GM21737 (cell line): ENCODE results near the gene PPP1R12A.
A peak's percentile ranks its signal among the peaks of the same experiment; 100 is the strongest.
"Not testable (repeated sequence)": the region's sequence is repeated elsewhere in the genome, so short reads cannot be mapped to it uniquely, and the experiment has no call there.

Experiments
- ATAC-seq: cut with Tn5 transposase; IDR thresholded peaks from one replicate; pipeline ENCODE4 v1.9.1; 2021; ENCODE audit warnings: mild to moderate bottlenecking, moderate library complexity; ENCODE audit not compliant: unreplicated experiment

Gene PPP1R12A

DNA sequence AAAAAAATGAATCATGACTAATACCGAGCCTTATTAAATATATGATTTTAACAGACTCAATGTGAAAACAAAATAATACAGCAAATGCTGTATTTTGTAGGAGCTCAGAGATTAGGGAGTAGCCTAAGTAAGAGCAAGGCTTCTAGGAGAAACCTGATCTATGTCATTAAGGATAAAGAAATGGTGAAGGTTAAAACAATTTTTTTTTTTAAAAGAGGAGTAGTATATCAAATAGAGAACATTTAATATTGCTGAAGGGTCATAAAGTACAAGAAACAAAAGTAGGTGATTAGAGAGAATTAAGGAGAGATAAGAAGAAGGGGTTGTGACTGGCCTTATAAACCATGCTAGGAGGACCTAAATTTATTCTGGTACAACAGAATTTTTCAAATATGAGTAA is 39.1 kb downstream of the PPP1R12A start:
- ATAC-seq: no peak

DNA sequence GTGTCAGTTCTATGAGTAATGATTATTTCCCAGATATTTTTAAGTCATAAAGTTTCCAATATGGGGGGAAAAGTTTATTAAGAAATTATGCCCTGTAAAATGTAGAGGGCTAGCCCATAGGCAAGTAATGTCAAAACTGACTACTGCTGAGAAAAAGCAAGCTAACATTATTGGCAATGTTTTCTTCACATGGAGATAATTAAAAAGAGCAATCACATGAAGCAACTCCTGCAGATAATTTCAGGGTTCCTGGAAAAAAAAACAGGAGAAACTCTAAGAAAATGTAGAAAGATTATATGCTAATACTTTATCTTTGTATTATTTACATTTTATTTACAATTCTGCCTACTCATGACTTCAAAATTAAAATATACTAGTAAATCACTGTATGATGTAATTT is 39.8 kb downstream of the PPP1R12A start:
- no peak for ATAC-seq

DNA sequence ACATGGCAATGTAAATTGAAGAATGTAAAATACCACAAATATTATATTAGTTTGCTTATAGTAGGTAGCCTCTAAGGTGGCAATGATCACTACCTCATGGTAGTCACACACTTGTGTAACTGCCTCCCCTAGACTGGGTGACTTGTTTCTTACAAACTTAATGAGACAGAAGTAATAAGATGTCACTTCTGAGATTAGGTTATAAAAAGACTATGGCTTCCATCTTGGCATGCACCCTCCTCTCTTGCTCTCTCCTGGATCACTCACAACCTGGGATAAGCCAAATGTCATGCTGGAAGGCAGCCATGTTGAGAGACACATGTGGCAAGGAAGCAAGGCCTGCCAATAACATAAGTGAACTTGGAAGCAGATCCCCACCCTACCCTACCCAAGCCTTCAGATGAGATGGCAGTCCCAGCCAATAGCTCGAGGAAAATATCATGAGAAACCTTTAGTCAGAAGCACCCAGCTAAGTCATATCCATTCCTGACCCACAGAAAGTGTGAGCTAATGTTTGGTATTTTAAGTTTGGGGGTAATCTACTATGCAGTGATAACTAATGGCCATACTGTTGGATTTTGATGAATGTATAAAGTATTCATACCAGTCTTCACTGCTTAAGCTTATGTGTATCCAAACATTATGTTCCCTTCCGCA is 43.3 kb downstream of the PPP1R12A start:
- ATAC-seq: no peak

DNA sequence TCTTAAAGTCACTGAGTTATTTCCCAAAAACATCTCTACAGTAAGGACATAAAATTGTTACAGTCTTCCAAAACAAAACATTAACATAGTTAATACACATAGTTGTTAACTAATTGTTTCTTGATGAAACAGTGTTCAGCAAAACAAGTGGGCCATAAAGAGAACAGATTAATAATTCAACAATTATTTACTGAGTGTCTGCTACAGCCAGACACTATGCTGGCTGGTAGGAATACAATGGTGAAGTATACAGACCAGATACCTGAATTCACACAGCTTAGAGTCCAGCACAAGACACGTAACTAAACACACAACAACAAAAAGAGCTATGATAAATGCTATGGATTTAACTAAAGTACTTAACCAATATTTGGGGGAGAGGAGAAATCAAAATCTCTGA is 47.0 kb downstream of the PPP1R12A start:
- ATAC-seq: no peak

DNA sequence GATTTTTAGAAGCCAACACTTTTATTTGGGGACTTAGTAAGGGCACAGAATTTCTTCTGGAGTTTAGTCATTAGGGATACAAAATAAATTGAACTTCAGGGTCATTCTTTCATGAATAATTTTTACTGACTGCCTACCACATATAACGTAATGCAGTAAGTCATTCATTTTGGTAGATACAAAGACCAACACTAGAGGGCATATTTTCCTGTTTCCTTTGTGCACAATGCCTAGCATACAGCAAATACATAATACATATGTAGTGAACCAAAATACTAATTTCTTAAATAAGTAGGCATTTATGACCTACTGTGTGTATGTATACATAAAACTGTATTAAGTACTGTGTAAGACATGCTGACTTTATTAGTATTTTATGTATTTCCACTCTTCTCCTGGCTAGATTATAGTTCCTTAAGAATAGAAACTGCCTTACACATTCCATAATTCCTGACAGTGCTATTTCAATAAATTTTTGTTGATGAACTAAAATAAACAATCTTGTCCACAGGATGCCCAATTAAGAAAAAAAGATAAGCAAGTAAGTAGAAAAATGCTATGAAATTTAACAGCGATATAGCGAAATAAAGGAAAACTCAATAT is 47.9 kb downstream of the PPP1R12A start:
- ATAC-seq: peak; percentile 50

DNA sequence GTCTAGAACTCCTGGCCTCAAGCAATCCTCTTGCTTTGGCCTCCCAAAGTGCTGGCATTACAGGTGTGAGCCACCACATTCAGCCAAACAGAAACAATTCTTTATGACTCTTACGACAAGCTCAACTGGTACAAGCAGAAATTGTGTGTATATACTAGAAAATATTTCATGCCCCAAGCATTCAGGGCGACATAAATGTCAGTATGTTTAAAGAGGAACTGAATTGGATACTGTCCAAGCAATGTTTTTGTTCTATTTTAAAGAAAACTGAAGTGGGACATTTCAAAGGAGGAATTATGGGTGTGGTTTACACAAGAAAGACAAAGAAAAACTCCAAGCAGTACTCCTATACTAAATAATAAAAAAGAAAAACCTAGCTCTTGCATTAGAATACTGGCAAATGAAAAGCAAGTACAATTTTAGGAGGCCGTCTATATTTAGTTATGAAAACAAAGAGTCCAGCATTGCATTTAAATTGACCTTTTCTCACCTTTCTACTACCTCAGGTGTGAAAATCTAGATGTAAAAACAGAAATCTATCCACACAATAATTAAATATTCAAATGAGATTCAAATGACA is 48.9 kb downstream of the PPP1R12A start:
- no peak for ATAC-seq

DNA sequence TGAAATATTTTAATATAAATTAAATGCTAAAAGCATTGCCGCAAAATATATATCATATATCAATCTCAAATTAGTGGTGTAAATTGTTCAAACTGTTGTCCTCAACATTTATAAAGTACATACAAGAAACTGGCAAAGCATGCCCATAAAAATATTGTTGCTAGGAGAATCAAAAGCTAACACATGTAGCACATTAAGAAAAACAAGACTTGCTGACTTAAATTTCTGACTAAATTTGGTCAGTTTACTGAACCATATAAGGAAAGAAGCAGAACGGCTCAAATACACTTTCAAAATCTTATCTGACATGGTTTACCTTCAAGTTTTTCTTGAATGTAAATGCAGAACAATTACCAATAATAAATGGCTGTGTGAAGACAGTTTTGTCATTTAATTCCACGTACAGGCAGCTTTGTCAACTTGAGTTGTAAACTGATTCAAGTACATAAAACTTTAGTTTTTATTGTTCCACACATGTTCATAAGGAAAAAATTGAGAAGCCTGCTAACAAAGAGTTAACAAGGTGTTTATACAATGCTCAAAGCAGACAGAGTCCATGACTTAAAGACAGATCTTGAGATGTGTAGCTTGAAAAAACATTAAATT is 50.4 kb downstream of the PPP1R12A start:
- no peak for ATAC-seq

DNA sequence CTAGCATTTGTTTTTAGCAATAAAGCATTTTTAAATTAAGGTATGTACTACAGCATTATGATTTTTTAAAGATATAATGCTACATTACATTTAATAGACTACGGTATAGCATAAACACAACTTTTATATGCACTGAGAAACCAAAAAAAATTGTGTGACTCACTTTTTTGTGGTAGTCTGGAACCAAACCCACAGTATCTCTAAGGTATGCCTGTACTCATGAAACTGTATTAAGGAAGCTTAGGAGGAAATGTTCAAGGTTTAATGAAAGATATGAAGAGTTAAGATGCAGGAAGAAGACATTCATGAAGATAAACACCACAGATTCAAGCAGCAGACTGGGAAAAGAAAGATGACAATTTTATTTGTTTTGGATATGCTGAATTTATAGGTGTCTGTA is 51.7 kb downstream of the PPP1R12A start:
- no peak for ATAC-seq

DNA sequence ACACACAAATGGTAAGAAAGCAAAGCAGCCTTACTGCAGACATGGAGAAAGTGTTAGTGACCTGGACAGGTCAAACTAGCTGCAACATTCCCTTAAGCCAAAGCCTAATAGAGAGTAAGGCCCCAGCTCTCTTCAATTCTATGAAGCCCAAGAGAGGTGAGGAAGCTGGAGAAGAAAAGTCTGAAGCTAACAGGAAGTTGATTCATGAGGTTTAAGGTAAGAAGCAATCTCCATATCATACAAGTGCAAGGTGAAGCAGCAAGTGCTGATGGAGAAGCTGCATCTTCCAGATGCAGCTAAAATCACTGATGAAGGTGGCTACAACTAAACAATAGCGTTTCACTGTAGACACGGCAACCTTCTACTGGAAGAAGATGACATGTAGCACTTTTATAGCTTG is 53.5 kb downstream of the PPP1R12A start:
- ATAC-seq: no peak

DNA sequence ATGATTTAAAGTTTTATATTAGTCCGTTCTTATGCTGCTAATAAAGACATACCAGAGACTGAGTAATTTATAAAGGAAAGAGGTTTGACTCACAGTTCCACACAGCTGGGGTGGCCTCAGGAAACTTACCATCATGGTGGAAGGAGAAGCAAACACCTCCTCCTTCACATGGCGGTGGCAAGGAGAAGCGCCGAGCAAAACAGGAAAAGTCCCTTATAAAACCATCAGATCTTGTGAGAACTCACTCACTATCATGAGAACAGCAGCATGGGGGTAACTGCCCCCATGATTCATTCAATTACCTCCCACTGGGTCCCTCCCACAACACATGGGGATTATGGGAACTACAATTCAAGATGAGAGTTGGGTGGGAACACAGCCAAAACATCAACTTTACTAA is 56.4 kb downstream of the PPP1R12A start:
- not testable (repeated sequence) for ATAC-seq

DNA sequence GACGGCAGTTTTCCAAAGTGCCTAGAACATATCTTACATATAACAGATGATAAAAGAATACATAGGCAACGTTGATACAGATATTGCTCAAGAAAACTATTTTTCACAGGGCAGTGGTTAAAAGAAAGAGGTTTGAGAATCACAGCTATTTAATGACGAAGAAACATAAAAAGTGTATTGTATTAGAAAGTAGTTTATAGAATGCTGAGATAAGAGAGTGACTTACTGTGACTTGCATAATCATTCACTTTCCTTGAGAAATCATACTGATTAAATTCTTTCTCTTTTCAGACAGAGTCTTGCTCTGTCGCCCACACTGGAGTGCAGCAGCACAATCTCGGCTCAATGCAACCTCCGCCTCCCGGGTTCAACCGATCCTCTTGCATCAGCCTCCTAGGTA is 57.7 kb downstream of the PPP1R12A start:
- ATAC-seq: no peak

DNA sequence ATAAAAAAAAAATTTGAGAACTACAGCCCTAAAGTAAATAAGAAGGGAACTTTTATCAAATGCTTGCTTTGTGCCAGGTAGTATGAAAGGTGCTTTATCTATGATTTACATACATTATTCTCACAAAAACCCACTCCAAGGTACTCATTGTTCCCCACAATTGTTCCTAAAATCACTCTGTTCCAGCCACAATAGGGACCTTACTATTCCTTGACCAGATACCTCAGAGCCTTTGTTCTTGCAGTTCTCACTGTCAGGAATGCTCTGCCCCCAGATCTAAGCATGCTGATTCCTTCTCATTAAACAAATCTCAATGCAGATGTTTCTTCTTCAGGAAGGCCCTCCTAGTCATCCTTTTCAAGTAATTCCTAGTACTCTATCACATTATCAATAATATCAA is 60.2 kb downstream of the PPP1R12A start:
- no peak for ATAC-seq

DNA sequence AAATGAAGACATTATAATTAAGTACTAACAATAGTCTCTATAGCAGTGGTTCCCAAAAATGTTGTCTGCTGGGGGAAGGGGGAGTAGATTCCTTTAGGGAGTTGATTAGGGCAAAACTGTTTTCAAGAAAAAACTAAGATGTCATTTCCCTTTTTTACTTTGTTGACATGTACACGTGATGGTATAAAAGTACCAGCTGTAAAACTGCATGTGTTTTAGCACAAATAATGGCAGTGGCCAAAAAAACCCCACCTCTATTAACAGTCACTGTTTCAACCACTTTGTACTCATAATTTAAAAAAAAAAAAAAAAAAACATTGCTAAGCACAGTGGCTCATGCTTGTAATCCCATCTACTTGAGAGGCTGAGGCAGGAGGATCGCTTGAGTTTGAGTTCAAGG is 61.7 kb downstream of the PPP1R12A start:
- ATAC-seq: no peak

DNA sequence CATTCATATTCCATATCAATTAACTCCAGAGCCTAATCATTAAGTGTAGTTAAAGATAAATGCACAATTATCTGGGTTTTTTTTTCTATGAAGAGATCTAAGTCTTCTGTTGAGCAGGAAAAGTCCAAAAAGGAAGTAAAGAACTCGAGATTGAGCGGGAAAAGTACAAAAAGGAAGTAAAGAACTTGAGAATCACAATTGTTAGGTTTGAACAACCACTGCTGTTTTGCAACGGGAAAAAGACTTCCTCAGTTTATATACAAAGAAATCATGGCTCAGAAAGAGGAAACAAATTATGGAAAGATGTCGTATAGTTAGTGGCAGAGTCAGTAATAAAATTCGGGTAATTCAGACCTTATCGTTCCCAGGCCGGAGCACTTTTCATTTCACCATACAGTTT is 63.3 kb downstream of the PPP1R12A start:
- ATAC-seq: no peak

DNA sequence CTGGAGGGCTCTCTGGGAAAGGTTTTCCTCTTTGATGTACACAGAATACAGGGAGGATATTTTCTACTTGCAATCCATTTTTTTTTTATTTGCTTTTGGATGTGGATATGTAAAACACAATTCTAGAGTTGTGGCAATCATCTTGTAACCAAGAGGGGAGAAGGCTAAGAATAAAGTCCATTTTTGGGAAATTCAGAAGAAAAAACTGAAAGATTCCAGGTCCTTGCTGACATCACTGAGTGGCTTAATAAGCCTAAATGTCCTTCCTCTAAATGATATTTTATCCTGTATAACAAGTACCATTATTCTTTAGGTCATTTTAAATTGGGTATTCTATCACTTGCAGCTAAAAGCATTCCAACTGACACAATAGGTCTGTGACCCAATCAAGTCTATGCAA is 64.0 kb downstream of the PPP1R12A start:
- no peak for ATAC-seq

DNA sequence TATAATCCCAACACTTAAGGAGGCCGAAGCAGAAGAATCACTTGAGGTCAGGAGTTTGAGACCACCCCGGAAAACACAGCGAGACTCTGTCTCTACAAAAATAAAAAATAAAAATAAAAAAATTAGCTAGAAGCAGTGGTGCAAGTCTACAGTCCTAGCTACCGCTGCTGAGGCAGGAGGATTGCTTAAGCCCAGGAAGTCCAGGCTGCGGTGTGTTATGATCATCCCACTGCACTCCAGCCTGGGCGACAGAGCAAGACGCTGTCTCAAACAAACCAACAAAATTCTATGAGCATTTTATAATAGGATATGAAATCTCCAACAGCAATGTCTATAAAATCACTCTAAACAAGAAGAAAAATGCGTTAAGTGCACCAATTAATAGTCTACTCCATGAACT is 75.3 kb downstream of the PPP1R12A start:
- no peak for ATAC-seq

DNA sequence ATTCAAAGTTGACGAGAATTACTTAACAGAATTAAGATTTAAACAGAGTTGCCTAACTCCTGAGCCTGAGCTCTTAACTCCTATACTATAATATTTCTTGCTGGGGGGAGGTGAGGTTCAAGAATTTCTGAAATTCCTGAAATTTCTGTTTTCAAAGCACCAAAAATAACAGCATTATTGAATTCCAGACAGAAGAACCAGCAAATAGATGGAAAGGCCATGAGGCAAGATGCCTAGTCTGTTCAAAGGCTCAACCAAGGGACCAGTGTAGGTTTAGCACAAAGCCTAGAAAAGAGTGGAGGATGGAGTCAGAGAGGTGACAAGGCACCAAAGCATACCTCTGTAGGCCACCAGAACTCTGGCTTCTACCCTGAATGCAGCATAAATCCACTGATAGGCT is 76.4 kb downstream of the PPP1R12A start:
- no peak for ATAC-seq

DNA sequence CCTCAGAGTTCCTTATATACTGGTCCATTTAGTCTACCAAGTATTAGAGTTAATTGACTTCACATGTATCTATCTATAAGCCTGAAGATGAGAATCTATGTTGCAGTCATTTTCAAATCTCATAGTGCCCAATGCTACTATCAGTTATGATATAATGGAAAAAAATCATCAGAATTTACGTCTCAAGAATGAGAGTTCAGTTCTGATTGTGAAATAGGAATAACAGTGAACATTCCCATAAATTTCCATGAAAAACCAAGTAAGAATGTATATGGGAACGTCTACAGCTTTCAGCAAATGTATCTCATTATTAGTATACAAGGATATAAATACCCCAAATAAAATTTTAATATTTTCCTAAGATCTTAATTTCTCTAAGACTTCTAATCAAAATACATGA is 77.2 kb downstream of the PPP1R12A start:
- no peak for ATAC-seq

DNA sequence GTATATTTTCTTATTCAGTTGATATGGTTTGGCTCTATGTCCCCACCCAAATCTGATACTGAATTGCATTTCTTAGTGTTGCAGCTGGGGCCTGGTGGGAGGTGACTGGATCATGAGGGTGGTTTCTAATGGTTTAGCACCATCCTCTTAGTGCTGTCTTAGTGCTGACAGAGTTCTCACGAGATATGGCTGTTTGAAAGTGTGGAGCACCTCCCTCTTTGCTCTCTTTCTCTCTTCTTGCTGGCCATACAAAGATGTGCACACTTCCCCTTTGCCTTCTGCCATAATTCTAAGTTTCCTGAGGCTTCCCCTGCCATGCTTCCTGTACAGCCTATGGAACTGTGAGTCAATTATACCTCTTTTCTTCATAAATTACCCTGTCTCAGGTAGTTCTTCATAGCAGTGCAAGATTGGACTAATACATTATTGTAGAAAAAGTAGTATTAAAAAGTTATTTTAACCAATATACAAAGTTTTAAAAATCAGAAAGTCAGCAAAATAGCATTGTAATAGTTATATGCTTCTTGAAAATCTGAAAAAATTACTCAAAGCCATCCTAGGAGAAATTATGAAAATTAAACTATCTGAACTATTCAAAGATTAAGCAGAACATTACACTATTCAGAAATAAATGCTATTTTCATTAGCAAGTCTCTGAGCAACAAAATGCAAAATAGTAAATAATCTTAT is 84.1 kb downstream of the PPP1R12A start:
- ATAC-seq: no peak

DNA sequence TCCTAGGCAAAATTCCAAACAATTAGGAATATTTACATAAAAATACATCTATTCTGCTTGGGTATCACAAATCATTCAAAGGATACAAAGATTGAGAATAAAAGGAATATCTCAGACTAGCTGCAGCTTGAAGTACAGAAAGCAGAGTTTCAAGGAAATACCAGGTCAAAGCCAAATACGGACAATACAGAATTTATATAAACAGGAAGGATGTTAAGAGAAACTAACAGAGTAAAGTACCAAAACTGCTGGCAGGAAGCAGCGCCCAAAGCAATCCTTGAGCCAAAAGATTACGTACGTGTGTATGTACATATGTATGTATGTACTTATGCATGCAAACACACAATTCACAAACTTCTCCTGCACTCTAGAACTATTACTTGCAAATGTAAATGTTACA is 86.6 kb downstream of the PPP1R12A start:
- ATAC-seq: no peak

DNA sequence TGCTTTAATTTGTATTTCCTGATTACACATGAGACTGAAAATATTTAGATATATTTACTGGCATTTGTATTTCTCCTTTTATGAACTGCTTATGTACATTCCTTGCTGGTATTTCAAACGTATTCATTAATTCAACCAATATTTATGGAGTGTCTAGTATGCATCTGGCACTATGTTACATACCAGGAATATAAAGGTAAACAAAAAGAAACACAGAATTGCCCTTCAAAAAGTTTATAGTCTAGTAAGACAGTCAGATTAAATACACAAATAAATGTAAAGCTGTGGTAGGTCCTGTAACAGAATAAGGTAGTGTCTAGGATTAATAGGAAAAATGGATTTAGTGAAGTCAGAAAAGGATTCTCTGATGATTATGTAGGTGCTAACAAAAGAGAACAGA is 87.5 kb downstream of the PPP1R12A start:
- ATAC-seq: no peak

DNA sequence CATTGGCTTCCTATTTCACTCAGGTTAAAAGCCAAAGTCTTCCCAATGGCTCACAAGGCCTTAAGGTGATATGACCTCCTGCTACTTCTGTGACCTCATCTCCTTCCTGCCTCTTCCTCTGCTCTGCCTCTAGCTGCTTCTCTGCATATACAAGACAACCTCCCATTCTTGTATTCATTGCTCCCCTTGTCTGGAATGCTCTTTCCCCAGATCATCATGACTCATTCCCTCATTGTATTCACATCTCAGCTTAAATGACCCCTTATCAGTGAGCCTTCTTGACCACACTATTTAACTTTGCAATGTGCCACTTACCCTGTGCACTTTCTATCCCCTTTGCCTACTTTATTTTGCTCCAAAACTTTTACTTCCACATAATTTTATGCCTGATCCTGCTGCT is 90.2 kb downstream of the PPP1R12A start:
- ATAC-seq: no peak
